ENCODE data around the gene DAPL1.

Gene DAPL1

GRCh38 chr2:158777077-158777476, 18.0 kb upstream of the DAPL1 start:
- DNase-seq (ENCODE audit: low spot score): no peak

- DNase-seq (ENCODE audit: low spot score): no peak
These were observed 16.9 kb upstream of the DAPL1 start for GRCh38 chr2:158778243-158778642.

- no peak for DNase-seq (ENCODE audit: low spot score)
These were observed 15.5 kb upstream of the DAPL1 start for GRCh38 chr2:158779621-158780020.

GRCh38 chr2:158781353-158781961, 13.7 kb upstream of the DAPL1 start:
- peak; percentile 9 for DNase-seq (ENCODE audit: low spot score)

- no peak for DNase-seq (ENCODE audit: low spot score)
These were observed 13.0 kb upstream of the DAPL1 start for GRCh38 chr2:158782136-158782535.

GRCh38 chr2:158782616-158783015, 12.5 kb upstream of the DAPL1 start:
- no peak for DNase-seq (ENCODE audit: low spot score)

- no peak for DNase-seq (ENCODE audit: low spot score)
These were observed 11.2 kb upstream of the DAPL1 start for GRCh38 chr2:158783923-158784322.

- DNase-seq (ENCODE audit: low spot score): no peak
These were observed 8.2 kb upstream of the DAPL1 start for GRCh38 chr2:158786897-158787296.

- DNase-seq (ENCODE audit: low spot score): no peak
These were observed 6.2 kb upstream of the DAPL1 start for GRCh38 chr2:158788951-158789350.

- DNase-seq (ENCODE audit: low spot score): no peak
These were observed 1.5 kb downstream of the DAPL1 start for GRCh38 chr2:158796652-158797051.

GRCh38 chr2:158797963-158798700, 3.0 kb downstream of the DAPL1 start:
- no peak for DNase-seq (ENCODE audit: low spot score)

GRCh38 chr2:158799181-158799580, 4.1 kb downstream of the DAPL1 start:
- no peak for DNase-seq (ENCODE audit: low spot score)

GRCh38 chr2:158803506-158803905, 8.4 kb downstream of the DAPL1 start:
- DNase-seq (ENCODE audit: low spot score): no peak

GRCh38 chr2:158805255-158805654, 10.1 kb downstream of the DAPL1 start:
- no peak for DNase-seq (ENCODE audit: low spot score)

- DNase-seq (ENCODE audit: low spot score): no peak
These were observed 10.8 kb downstream of the DAPL1 start for GRCh38 chr2:158805936-158806335.

GRCh38 chr2:158806941-158807340, 11.8 kb downstream of the DAPL1 start:
- no peak for DNase-seq (ENCODE audit: low spot score)

GRCh38 chr2:158808426-158808825, 13.3 kb downstream of the DAPL1 start:
- no peak for DNase-seq (ENCODE audit: low spot score)

GRCh38 chr2:158809816-158810215, 14.7 kb downstream of the DAPL1 start:
- no peak for DNase-seq (ENCODE audit: low spot score)

GRCh38 chr2:158810731-158811460, 15.8 kb downstream of the DAPL1 start:
- DNase-seq (ENCODE audit: low spot score): no peak

- DNase-seq (ENCODE audit: low spot score): no peak
These were observed 20.0 kb downstream of the DAPL1 start for GRCh38 chr2:158815166-158815565.

GRCh38 chr2:158815658-158816057, 20.5 kb downstream of the DAPL1 start:
- DNase-seq (ENCODE audit: low spot score): no peak

GRCh38 chr2:158817588-158817987, 22.5 kb downstream of the DAPL1 start:
- DNase-seq (ENCODE audit: low spot score): no peak

GRCh38 chr2:158818511-158818910, 23.4 kb downstream of the DAPL1 start:
- no peak for DNase-seq (ENCODE audit: low spot score)
